ENCODE measurements around the gene AIFM3.
"Not testable (repeated sequence)": the region's sequence is repeated elsewhere in the genome, so short reads cannot be mapped to it uniquely, and the experiment has no call there.

AIFM3 gene

GRCh38 chr22:20968281-20968977 is 1.4 kb downstream of the AIFM3 start:
- H3K4me1 ChIP-seq, result peaks cover 18 to 73% (median 52%) of the 10 kb centered on the region in 10 experiments; a peak in 19 of 20 replicates

GRCh38 chr22:20970939-20971657 is 4.0 kb downstream of the AIFM3 start:
- TF ChIP-seq Cebpa-rat (IDR thresholded peaks at IDR 0.05), result no peak
- Histone ChIP-seq H3K4me1 (peaks cover under 1 to 60% (median 35%) of the 10 kb centered on the region in 10 experiments; a peak in 18 of 20 replicates), H3K36me3 (no peaks in the 10 kb centered on the region), H4K20me1 (peaks cover 0 to 5% (median 0%) of the 10 kb centered on the region in 11 experiments; a peak in 4 of 22 replicates), H3K27me3 (peaks cover 3 to 15% (median 6%) of the 10 kb centered on the region in 11 experiments; a peak in 21 of 22 replicates), H3K9me3 (replicated peaks in 1 of 11) (no peaks in the 10 kb centered on the region), H3K4me2 (peak overlapping the region in 3 of 11 experiments; percentile 46 to 65 (median 62); a peak in 6 of 22 replicates), H3K9ac (no peak overlapping the region), H3K27ac (no peak overlapping the region; a peak in 1 of 22 replicates), H3K4me3 (no peak overlapping the region)

More at GRCh38 chr22:20968281-20968977, 1.4 kb downstream of the AIFM3 start:
- Histone ChIP-seq H3K9me3 (replicated peaks in 1 of 11) (no peaks in the 10 kb centered on the region), H3K27ac (peak overlapping the region in 5 of 11 experiments; percentile 0 to 58 (median 48); a peak in 7 of 22 replicates), H4K20me1 (peaks cover 0 to 28% (median 8%) of the 10 kb centered on the region in 11 experiments; a peak in 13 of 22 replicates), H3K9ac (peak overlapping the region in 6 of 11 experiments; percentile 3 to 52 (median 25); a peak in 5 of 22 replicates), H3K27me3 (peaks cover 29 to 42% (median 32%) of the 10 kb centered on the region in 11 experiments), H3K4me3 (peak overlapping the region in 1 of 10 experiments; percentile 15; a peak in 1 of 20 replicates), H3K36me3 (no peaks in the 10 kb centered on the region), H3K4me2 (peak overlapping the region; percentile 19 to 91 (median 68); a peak in 19 of 22 replicates)
- no peak for TF ChIP-seq Cebpa-rat (IDR thresholded peaks at IDR 0.05)

- H3K36me3 ChIP-seq; H3K27me3 ChIP-seq; H3K9me3 ChIP-seq (replicated peaks in 1 of 11); H3K4me3 ChIP-seq; H4K20me1 ChIP-seq; H3K9ac ChIP-seq: not testable (repeated sequence)
- peak overlapping the region in 6 of 11 experiments; percentile 16 to 68 (median 54); a peak in 10 of 22 replicates for H3K4me2 ChIP-seq
- H3K4me1 ChIP-seq, result peaks cover 0 to 50% (median 28%) of the 10 kb centered on the region in 10 experiments; a peak in 18 of 20 replicates
- peak overlapping the region in 2 of 11 experiments; percentile 4 to 41; a peak in 2 of 22 replicates for H3K27ac ChIP-seq
Observed at GRCh38 chr22:20972014-20972694, 5.1 kb downstream of the AIFM3 start.

GRCh38 chr22:20972933-20973577 is 6.0 kb downstream of the AIFM3 start:
- Histone ChIP-seq H3K27ac (no peak overlapping the region), H4K20me1 (no peaks in the 10 kb centered on the region), H3K9ac (no peak overlapping the region), H3K4me2 (peak overlapping the region in 4 of 11 experiments; percentile 46 to 68 (median 64); a peak in 8 of 22 replicates), H3K9me3 (replicated peaks in 1 of 11) (no peaks in the 10 kb centered on the region), H3K4me1 (peaks cover 0 to 41% (median 21%) of the 10 kb centered on the region in 10 experiments; a peak in 18 of 20 replicates), H3K27me3 (no peaks in the 10 kb centered on the region), H3K4me3 (no peak overlapping the region), H3K36me3 (no peaks in the 10 kb centered on the region)
- TF ChIP-seq Cebpa-rat (IDR thresholded peaks at IDR 0.05), result no peak

GRCh38 chr22:20973634-20974286 is 6.7 kb downstream of the AIFM3 start:
- Histone ChIP-seq H3K27ac (no peak overlapping the region), H3K4me3 (no peak overlapping the region), H3K9ac (no peak overlapping the region), H3K27me3 (no peaks in the 10 kb centered on the region), H4K20me1 (no peaks in the 10 kb centered on the region), H3K36me3 (no peaks in the 10 kb centered on the region), H3K4me2 (0 out of 22 replicates have a peak overlapping the region, but pooled peaks of 1 of the 11 experiments have one; percentile 65), H3K4me1 (peaks cover 0 to 34% (median 14%) of the 10 kb centered on the region in 10 experiments; a peak in 14 of 20 replicates), H3K9me3 (replicated peaks in 1 of 11) (peaks cover 5 to 7% (median 6%) of the 10 kb centered on the region in 11 experiments; a peak in 20 of 22 replicates)
- no peak for TF ChIP-seq Cebpa-rat (IDR thresholded peaks at IDR 0.05)

GRCh38 chr22:20974336-20974955 is 7.4 kb downstream of the AIFM3 start:
- Histone ChIP-seq H3K9ac (no peak overlapping the region), H3K27me3 (no peaks in the 10 kb centered on the region)

GRCh38 chr22:20975541-20976290 is 8.7 kb downstream of the AIFM3 start:
- no peak overlapping the region for H3K27ac ChIP-seq
- peak overlapping the region in 1 of 11 experiments; percentile 30; a peak in 1 of 22 replicates for H3K9ac ChIP-seq
- H3K4me1 ChIP-seq, result peaks cover 1 to 31% (median 13%) of the 10 kb centered on the region in 10 experiments; a peak in 15 of 20 replicates
- H3K9me3 ChIP-seq (replicated peaks in 1 of 11), result peaks cover 8 to 10% (median 9%) of the 10 kb centered on the region in 11 experiments; a peak in 20 of 22 replicates
- no peaks in the 10 kb centered on the region for H3K27me3 ChIP-seq
- H3K4me2 ChIP-seq, result no peak overlapping the region
- no peaks in the 10 kb centered on the region for H3K36me3 ChIP-seq
- TF ChIP-seq Cebpa-rat (IDR thresholded peaks at IDR 0.05), result no peak
- H4K20me1 ChIP-seq, result no peaks in the 10 kb centered on the region
- H3K4me3 ChIP-seq, result no peak overlapping the region

More at GRCh38 chr22:20974336-20974955, 7.4 kb downstream of the AIFM3 start:
- Histone ChIP-seq H4K20me1 (no peaks in the 10 kb centered on the region), H3K36me3 (no peaks in the 10 kb centered on the region), H3K4me2 (no peak overlapping the region), H3K27ac (no peak overlapping the region), H3K9me3 (replicated peaks in 1 of 11) (peaks cover 8 to 10% (median 9%) of the 10 kb centered on the region in 11 experiments; a peak in 20 of 22 replicates), H3K4me1 (peaks cover 0 to 29% (median 11%) of the 10 kb centered on the region in 10 experiments; a peak in 10 of 20 replicates), H3K4me3 (no peak overlapping the region)
- TF ChIP-seq Cebpa-rat (IDR thresholded peaks at IDR 0.05), result no peak

Measured in BLaER1 treated with 17β-estradiol and CSF1 and Interleukin-3, amounts not matched to agents 10 nM and 100 nM (cell line).